Adrenal gland (tissue), 12 donors: ENCODE results near the gene PAN3. TPM values are rescaled to one million over a fixed set of nuclear protein-coding genes. Genes with fewer than 3 reads are reported as not detected.

ENCODE experiments used
- DNase-seq, 7 donors: peaks; one replicate each; pipeline ENCODE4 v3.0.0-alpha.2; 2019 to 2020
- H3K27ac ChIP-seq, 5 donors: fragments of 200-600 bp; sonication (generic) in 4 of 5; 1 replicate in 3 of 5; 2 replicates in 2 of 5; pipeline versions ENCODE4 v1.5.1 to v1.8.0; 2016 to 2020; ENCODE audit warnings: mild to moderate bottlenecking in 1 of 5
- H3K27me3 ChIP-seq: fragments of 200-600 bp; 2 replicates; pipeline ENCODE4 v1.8.0; 2021
- H3K36me3 ChIP-seq, 2 donors: fragments of 200-600 bp; replicated peaks in 1 of 2; 1 replicate in 1 of 2; 2 replicates in 1 of 2; pipeline versions ENCODE4 v1.5.1 to v1.8.0; 2018 to 2022
- H3K4me1 ChIP-seq, 2 donors: fragments of 200-600 bp; replicated peaks in 1 of 2; 1 replicate in 1 of 2; 2 replicates in 1 of 2; pipeline versions ENCODE4 v1.5.1 to v1.8.0; 2018 to 2021
- H3K4me3 ChIP-seq, 4 donors: fragments of 200-600 bp; sonication (generic) in 3 of 4; one replicate each; pipeline ENCODE4 v1.5.1; 2016 to 2018
- H3K9me3 ChIP-seq, 3 donors: fragments of 200-600 bp; sonication (generic) in 1 of 3; replicated peaks in 1 of 3; 1 replicate in 2 of 3; 2 replicates in 1 of 3; pipeline versions ENCODE4 v1.5.1 to v1.8.0; 2016 to 2021
- CTCF ChIP-seq, 6 experiments: fragments of 450-650 bp in 4 of 6; fragments of 200-600 bp in 2 of 6; sonication (generic) in 1 of 6; IDR thresholded peaks; 1 replicate in 5 of 6; 2 replicates in 1 of 6; pipeline versions ENCODE4 v1.5.1 to v1.8.0; 2016 to 2021; ENCODE audit warnings: antibody characterized with exemption in 6 of 6, mild to moderate bottlenecking in 2 of 6, moderate library complexity in 1 of 6
- POLR2A ChIP-seq, 2 donors: fragments of 450-650 bp; IDR thresholded peaks; one replicate each; pipeline ENCODE4 v1.6.1; 2017; ENCODE audit warnings: antibody characterized with exemption in 2 of 2, mild to moderate bottlenecking in 2 of 2, moderate library complexity in 1 of 2
- WGBS, 4 donors: extraction: QIAGEN DNeasy Blood & Tissue Kit in 2 of 4; methylation state at CpG; one replicate each; pipeline versions ENCODE4 v1.1.5 to v1.1.7; 2013 to 2017; 5-methylcytosine and 5-hydroxymethylcytosine counted together
- intact Hi-C, 2 donors: fragments of 100-400 bp; cut with DNase I; formaldehyde crosslinking; loops; one replicate each; pipeline versions ENCODE4 v1.14.1 to v1.15.0; 2022 to 2023
- polyA plus RNA-seq, 3 donors: library from polyadenylated mRNA; stranded (reverse); fragments of 200-250 nt in 2 of 3; fragments of 350-450 nt in 1 of 3; fragmentation: Illumina TruSeq in 1 of 3; extraction: RNeasy Lipid Tissue Mini Kit (QIAGEN cat#74804) in 1 of 3; gene quantifications; one replicate each; pipeline ENCODE4 v1.2.3, GENCODE V29; 2013 to 2014
- total RNA-seq, 9 donors: library from RNA; depleted of rRNA in 4 of 9; stranded (reverse); fragments of >200 nt in 4 of 9; fragments of 120-200 nt in 1 of 9; fragmentation: NEBNext Ultra II Directional in 1 of 9; extraction: Animal tissue kit (Norgen Biotek cat#: 25700) in 1 of 9; gene quantifications; one replicate each; pipeline versions ENCODE4 v1.1.0 to v1.2.4, GENCODE V29; 2013 to 2023
- donor health status: healthy with polysubstance abuse.
- donor health status: Bipolar disorder and iron deficiency.
- donor health status: DM: yes; HTN: yes; CAD: no.
- donor health status: DM: no; HTN: no; CAD: no.
- donor health status: DM: no; HTN: no; CAD: no.
- donor health status: DM: yes; HTN: yes; CAD: no.

Gene PAN3
- total and polyA plus RNA-seq, 12 donors: 13.3 to 31.4 (median 23.7) TPM

- no peak for TF ChIP-seq POLR2A (IDR thresholded peaks at IDR 0.05)
- no peak for TF ChIP-seq CTCF (IDR thresholded peaks at IDR 0.05)
- no peak overlapping the region for H3K27ac ChIP-seq
- H3K9me3 ChIP-seq: no peaks in the 10 kb centered on the region
- no peak overlapping the region for H3K4me3 ChIP-seq
- intact Hi-C loops: no loop called here
- H3K4me1 ChIP-seq: peaks cover 0 to 7% of the 10 kb centered on the region in 2 donors
- 64 to 87% (median 78%) methylated on average over 1 of the region's 1 CpG for WGBS, 4 donors
- H3K27me3 ChIP-seq: no peaks in the 10 kb centered on the region
- DNase-seq: no peak
- no peaks in the 10 kb centered on the region for H3K36me3 ChIP-seq
These were observed 9.2 kb downstream of the PAN3 start for GRCh38 chr13:28147495-28147894.

GRCh38 chr13:28159057-28159456 is 20.7 kb downstream of the PAN3 start:
- H3K4me1 ChIP-seq: peaks cover 13 to 15% of the 10 kb centered on the region in 2 donors
- H3K9me3 ChIP-seq: no peaks in the 10 kb centered on the region
- intact Hi-C loops: no loop called here
- WGBS, 4 donors: 92 to 98% (median 98%) methylated on average over 4 of the region's 4 CpGs
- no peaks in the 10 kb centered on the region for H3K36me3 ChIP-seq
- no peak overlapping the region for H3K27ac ChIP-seq
- H3K27me3 ChIP-seq: no peaks in the 10 kb centered on the region
- no peak for DNase-seq
- H3K4me3 ChIP-seq: no peak overlapping the region
- TF ChIP-seq CTCF (IDR thresholded peaks at IDR 0.05) (no peak), POLR2A (IDR thresholded peaks at IDR 0.05) (no peak)

- no peak for TF ChIP-seq CTCF (IDR thresholded peaks at IDR 0.05)
- TF ChIP-seq POLR2A (IDR thresholded peaks at IDR 0.05): no peak
- no peaks in the 10 kb centered on the region for H3K36me3 ChIP-seq
- WGBS, 4 donors: 33 to 71% (median 50%) methylated on average over 1 of the region's 1 CpG
- no peak for DNase-seq
- H3K4me3 ChIP-seq: peak overlapping the region in 1 of 4 donors; percentile 16
- no peaks in the 10 kb centered on the region for H3K9me3 ChIP-seq
- peaks cover 13 to 15% of the 10 kb centered on the region in 2 donors for H3K4me1 ChIP-seq
- H3K27ac ChIP-seq: no peak overlapping the region
- H3K27me3 ChIP-seq: no peaks in the 10 kb centered on the region
- intact Hi-C loops: no loop called here
These were observed 23.0 kb downstream of the PAN3 start for GRCh38 chr13:28161370-28161769.

- no peak overlapping the region for H3K27ac ChIP-seq
- peaks cover 13 to 15% of the 10 kb centered on the region in 2 donors for H3K4me1 ChIP-seq
- H3K27me3 ChIP-seq: no peaks in the 10 kb centered on the region
- intact Hi-C loops: no loop called here
- H3K9me3 ChIP-seq: no peaks in the 10 kb centered on the region
- no peak for DNase-seq
- no peak for TF ChIP-seq POLR2A (IDR thresholded peaks at IDR 0.05)
- TF ChIP-seq CTCF (IDR thresholded peaks at IDR 0.05): no peak
- H3K36me3 ChIP-seq: no peaks in the 10 kb centered on the region
- WGBS, 4 donors: 82 to 97% (median 96%) methylated on average over 4 of the region's 4 CpGs
- H3K4me3 ChIP-seq: no peak overlapping the region
These were observed 25.2 kb downstream of the PAN3 start for GRCh38 chr13:28163587-28163986.
